SKM-1 (cell line): ENCODE measurements around the gene MTRFR.

Experiments
- DNase-seq: peaks from one replicate; lab custom pipeline; 2025; ENCODE audit not compliant: unreplicated experiment; lab: John Stamatoyannopoulos, UW

The MTRFR gene

DNA sequence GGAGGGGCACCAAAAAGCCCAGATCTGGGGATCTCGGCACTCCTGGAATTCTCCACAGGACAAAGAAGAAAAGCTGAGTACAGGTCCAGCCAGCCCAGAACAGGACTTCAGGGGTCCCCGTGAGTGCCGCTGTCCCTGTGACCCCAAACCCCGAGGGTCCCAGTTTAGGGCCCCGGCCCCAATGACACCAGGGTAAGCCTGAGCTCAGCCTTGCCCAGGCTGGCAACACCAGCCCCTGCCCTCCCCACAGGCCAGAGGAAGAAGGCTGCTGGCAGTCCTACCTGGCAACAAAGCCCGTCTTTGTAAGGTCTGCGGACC is 36.6 kb downstream of the MTRFR start:
- DNase-seq, result no peak

DNA sequence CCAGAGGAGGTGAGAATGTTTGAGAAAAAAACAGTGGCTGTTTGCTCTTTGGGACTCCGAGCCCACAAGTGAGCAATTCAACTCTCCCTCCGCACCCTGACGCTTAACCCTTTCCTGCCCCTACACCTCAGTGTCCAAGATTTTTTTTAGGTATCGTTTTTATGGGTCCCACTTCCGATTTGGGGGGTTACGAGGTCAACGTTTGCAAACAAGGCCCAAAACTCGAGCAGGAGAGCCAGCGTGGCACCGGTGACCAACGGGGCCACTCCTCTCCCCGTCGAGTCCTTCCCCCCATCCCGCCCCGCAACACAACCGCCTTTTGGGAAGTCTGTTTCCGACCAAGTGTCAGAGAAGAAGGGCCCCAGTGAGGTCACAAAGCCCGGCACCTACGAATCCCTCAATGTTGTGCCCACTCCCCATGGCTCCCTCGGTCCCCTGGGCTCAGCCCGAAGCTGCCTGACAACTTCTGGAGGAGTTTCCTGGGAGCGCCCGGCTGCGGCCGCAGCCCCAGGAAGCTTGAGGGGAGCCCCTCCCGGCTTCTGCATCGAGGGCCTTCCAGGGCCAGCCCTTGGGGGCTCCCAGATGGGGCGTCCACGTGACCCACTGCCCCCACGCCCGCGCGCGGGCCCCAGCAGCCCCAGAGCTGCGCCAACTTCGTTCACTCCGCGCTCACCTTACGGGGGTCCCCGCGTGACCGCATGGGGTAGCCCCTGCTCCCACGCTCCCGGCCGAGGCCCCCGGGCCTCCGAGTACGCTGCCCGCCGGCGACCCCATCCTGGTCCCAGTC is 37.2 kb downstream of the MTRFR start:
- no peak for DNase-seq

GRCh38 chr12:123271001-123271668 is 37.9 kb downstream of the MTRFR start:
- DNase-seq, result no peak

GRCh38 chr12:123273166-123273565 is 39.9 kb downstream of the MTRFR start:
- no peak for DNase-seq

GRCh38 chr12:123278101-123278627 is 44.9 kb downstream of the MTRFR start:
- no peak for DNase-seq

GRCh38 chr12:123280971-123281370 is 47.7 kb downstream of the MTRFR start:
- no peak for DNase-seq

DNA sequence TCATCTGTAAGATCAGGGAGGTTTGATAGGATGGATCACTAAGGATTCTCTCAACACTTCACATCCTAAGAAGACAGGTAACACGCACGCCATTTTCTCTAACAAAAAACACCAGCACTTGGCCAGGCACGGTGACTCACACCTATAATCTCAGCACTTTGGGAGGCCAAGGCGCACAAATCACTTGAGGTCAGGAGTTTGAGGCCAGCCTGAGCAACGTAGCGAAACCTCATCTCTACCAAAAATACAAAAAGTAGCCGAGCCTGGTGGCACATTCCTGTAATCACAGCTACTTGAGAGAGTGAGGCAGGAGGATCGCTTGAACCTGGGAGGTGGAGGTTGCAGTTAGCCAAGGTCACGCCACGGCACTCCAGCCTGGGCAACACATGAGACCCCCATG is 48.9 kb downstream of the MTRFR start:
- no peak for DNase-seq

DNA sequence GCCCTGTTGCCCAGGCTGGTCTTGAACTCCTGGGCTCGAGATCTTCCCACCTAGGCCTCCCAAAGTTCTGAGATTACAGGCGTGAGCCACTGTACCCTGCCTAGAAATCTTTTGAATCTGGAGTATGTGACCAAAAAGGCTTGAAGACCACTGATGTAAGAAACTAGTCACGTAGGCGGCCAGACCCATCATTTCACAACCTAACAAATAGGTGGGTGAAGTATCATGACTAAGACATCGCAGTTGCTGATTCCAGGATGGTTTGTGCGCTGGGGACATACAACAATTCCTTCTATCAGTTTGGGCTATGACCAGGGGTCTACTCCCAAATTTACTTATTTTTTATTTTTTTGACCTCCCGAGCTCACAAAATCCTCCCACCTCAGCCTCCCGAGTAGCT is 50.2 kb downstream of the MTRFR start:
- no peak for DNase-seq

DNA sequence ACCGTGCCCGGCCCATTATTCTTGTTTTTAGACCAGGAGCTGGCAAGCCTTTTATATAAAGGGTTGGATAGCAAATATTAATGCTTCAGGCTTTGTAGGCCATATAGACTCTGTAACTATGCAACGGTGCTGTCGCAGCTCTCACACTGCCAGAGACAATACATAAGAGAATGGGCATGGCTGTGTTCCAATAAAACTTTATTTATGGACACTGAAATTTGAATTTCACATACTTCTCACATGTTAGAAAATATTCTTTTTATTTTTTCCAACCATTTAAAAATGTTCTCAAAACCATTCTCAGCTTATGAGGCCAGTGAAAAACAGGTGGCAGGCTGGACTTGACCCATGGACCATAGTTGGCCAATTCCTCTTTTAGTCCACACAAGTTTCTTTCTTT is 51.4 kb downstream of the MTRFR start:
- no peak for DNase-seq

DNA sequence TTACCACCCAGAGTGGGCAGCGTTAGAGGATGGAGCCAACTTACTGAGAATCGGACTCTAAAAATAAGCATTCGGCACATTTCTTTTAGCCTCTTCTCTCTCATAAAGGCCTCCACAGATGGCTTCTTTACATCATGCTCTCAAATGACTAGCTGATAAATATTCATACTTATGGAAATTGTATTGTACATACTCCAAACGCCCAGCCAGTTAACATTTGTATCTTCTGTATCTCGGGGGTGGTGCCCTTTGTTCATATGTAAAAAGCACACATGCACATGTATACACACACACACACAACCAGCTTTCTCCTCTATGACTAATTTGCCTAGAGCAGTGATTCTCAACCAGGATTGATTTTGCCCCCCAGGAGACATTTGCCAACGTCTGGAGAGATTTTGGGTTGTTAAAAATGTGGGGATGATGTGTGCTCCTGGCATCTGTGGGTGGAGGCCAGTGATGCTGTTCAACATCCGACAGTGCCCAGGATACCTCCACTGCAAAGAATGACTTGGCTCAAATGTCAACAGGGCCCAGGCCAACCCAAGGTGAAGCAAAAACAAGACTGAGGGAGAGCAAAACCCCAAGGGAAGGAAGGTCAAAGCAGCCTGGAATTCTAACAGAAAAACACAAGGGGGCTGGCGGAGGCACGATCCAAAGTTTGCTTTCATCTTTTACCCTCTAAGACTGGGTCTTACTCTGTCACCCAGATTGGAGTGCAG is 53.6 kb downstream of the MTRFR start:
- no peak for DNase-seq

DNA sequence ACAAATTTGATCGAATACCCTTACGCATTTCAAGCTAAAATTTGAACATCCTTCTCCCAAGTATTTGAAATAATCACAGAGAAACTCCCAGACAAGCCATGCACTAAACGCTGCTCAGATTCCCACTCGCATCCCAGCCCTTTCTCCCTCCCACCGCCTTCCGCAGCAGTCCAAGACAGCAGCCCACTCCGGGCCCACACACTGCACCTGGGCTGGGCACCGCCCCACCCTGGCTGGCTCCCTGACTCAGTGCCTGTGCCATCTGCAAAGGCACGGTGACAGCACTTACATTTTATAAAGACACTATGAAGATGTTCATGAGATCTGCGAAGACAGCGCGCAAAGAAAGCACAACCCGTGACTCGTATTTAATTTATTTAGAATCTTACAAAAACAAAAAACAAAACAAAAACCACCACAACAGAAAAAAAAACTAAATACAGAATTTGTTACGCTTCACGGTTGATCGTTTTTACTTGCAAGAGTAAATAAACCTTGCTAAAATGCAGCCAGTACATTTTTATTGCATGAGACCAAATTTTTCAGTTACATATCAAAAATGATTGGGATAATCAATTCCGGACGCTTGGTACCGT is 55.6 kb downstream of the MTRFR start:
- DNase-seq, result no peak

DNA sequence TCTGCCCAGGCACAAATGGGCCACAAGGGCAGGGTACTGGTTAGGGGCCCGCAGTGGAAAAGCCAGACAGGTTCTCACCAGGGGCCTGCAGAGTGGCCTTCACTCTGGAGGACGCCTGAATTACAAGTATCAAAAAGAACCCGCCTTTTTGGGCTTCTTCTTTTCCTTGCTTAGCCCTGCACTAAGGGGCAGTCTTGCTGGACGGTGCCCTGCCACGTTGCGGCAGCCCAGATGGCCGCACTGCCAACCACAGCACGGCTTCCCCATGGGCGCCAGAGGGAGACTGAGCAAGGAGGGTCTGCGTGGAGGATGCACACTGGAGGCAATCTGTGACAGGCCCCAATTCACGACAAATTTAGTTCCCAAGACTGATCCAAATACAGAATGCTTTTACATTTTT is 56.7 kb downstream of the MTRFR start:
- no peak for DNase-seq

GRCh38 chr12:123293178-123293760 is 60.0 kb downstream of the MTRFR start:
- no peak for DNase-seq

DNA sequence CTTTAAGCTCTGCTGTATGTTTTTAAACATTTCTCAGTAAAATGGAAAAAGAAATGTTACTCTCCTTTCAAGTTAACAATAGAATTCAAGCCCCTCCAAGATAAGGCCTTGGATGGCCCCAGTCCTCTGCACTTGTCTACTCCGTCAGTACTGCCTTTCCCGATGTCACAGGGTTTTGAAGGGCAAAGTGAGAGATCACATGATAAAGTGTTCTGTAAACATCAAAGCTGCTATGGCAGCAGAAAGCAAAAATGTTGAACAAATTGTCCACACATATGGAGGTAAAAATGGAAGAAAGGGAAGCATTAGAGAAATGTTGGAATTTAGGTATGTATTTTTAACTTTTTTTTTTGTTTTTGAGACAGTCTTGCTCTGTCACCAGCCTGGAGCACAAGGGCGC is 71.9 kb downstream of the MTRFR start:
- DNase-seq, result no peak

- no peak for DNase-seq
Measured at GRCh38 chr12:123306200-123306599, 73.0 kb downstream of the MTRFR start.
